Measurements from ENCODE around the gene RHBDL1.

Gene RHBDL1

DNA sequence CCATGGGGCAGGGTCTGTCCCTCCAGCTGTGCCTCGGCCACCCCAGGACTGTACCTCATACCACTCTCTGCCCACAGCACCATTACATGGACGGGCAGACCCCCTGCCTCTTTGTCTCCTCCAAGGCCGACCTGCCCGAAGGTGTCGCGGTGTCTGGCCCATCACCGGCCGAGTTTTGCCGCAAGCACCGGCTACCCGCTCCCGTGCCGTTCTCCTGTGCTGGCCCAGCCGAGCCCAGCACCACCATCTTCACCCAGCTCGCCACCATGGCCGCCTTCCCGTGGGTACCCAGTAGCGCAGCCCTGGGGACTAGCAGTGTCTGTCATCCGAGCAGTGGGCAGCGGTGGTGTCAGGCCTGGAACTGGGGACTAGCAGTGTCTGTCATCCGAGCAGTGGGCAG, 2.6 kb upstream of the RHBDL1 start:
- no peak for DNase-seq (ENCODE audit: low spot score)
- TF ChIP-seq, protein P1, sequence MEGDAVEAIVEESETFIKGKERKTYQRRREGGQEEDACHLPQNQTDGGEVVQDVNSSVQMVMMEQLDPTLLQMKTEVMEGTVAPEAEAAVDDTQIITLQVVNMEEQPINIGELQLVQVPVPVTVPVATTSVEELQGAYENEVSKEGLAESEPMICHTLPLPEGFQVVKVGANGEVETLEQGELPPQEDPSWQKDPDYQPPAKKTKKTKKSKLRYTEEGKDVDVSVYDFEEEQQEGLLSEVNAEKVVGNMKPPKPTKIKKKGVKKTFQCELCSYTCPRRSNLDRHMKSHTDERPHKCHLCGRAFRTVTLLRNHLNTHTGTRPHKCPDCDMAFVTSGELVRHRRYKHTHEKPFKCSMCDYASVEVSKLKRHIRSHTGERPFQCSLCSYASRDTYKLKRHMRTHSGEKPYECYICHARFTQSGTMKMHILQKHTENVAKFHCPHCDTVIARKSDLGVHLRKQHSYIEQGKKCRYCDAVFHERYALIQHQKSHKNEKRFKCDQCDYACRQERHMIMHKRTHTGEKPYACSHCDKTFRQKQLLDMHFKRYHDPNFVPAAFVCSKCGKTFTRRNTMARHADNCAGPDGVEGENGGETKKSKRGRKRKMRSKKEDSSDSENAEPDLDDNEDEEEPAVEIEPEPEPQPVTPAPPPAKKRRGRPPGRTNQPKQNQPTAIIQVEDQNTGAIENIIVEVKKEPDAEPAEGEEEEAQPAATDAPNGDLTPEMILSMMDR (IDR thresholded peaks at IDR 0.05; ENCODE audit: extremely low read depth, missing control alignments), result no peak

DNA sequence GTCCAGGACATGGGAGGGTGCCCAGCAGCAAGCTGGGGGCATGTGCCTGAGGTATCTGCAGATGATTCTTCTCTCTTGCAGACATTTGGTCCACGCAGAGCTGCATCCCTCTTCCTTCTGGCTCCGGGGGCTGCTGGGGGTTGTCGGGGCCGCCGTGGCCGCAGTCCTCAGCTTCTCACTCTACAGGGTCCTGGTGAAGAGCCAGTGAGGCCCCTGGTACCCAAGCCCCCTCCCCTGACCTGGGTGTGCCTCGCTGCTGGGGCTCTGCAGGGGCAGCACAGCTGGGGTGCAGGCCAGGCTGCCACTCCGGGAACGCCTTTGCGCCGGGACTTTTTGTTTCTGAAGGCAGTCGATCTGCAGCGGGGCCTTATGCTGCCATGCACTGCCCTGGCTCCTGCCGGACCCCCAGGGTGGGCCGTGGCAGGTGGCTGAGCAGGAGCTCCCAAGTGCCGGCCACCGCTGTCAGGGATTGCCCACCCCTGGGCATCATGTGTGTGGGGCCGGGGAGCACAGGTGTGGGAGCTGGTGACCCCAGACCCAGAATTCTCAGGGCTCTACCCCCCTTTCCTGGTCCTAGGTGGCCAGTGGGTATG, 2.0 kb upstream of the RHBDL1 start:
- TF ChIP-seq, protein P1 (IDR thresholded peaks at IDR 0.05; ENCODE audit: extremely low read depth, missing control alignments), result no peak
- no peak for DNase-seq (ENCODE audit: low spot score)

GRCh38 chr16:674214-674881, 1.1 kb upstream of the RHBDL1 start:
- no peak for DNase-seq (ENCODE audit: low spot score)
- TF ChIP-seq, protein P1 (IDR thresholded peaks at IDR 0.05; ENCODE audit: extremely low read depth, missing control alignments), result no peak

DNA sequence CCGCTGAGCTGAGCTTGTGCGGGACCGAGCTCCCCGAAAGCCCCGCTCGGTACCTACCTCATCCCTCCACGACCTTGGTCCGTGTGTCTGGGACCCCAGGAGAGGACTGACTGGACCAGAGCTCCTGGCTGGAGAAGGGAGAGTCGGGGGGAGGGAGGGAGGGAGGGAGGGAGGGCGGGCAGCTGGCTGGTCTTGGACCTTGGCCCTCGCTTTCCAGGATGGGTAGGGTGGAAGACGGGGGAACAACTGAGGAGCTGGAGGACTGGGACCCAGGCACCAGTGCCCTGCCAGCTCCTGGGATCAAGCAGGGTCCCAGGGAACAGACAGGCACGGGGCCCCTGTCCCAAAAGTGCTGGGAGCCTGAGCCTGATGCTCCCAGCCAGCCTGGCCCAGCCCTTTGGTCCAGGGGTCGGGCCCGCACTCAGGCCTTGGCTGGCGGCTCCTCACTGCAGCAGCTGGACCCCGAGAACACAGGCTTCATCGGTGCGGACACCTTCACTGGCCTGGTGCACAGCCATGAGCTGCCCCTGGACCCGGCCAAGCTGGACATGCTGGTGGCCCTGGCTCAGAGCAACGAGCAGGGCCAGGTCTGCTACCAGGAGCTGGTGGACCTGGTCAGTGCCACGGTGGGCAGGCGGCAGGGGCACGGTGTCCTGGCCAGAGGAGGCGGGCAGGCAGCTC, 553 bp downstream of the RHBDL1 start:
- TF ChIP-seq, protein P1 (IDR thresholded peaks at IDR 0.05; ENCODE audit: extremely low read depth, missing control alignments), result no peak
- no peak for DNase-seq (ENCODE audit: low spot score)

DNA sequence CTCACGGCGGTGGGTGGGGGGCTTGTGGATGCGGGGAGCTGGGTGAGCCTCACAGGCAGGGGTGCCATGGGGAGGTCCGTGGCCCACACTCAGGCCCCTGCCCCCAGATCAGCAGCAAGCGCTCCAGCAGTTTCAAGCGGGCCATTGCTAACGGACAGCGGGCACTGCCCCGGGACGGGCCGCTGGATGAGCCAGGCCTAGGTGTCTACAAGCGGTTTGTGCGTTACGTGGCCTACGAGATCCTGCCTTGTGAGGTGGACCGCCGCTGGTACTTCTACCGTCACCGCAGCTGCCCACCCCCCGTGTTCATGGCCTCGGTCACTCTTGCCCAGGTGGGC, 1.1 kb downstream of the RHBDL1 start:
- no peak for DNase-seq (ENCODE audit: low spot score)
- TF ChIP-seq, protein P1 (IDR thresholded peaks at IDR 0.05; ENCODE audit: extremely low read depth, missing control alignments), result no peak

- TF ChIP-seq, protein P1 (IDR thresholded peaks at IDR 0.05; ENCODE audit: extremely low read depth, missing control alignments), result no peak
- DNase-seq (ENCODE audit: low spot score), result no peak
Measured at GRCh38 chr16:676913-677312, 1.4 kb downstream of the RHBDL1 start.
